RPMI8226 (cell line): ENCODE measurements around the gene PRDM15.

Experiments
- DNase-seq: peaks from one replicate; pipeline ENCODE4 v3.0.0-alpha.2; 2015

Gene PRDM15

DNA sequence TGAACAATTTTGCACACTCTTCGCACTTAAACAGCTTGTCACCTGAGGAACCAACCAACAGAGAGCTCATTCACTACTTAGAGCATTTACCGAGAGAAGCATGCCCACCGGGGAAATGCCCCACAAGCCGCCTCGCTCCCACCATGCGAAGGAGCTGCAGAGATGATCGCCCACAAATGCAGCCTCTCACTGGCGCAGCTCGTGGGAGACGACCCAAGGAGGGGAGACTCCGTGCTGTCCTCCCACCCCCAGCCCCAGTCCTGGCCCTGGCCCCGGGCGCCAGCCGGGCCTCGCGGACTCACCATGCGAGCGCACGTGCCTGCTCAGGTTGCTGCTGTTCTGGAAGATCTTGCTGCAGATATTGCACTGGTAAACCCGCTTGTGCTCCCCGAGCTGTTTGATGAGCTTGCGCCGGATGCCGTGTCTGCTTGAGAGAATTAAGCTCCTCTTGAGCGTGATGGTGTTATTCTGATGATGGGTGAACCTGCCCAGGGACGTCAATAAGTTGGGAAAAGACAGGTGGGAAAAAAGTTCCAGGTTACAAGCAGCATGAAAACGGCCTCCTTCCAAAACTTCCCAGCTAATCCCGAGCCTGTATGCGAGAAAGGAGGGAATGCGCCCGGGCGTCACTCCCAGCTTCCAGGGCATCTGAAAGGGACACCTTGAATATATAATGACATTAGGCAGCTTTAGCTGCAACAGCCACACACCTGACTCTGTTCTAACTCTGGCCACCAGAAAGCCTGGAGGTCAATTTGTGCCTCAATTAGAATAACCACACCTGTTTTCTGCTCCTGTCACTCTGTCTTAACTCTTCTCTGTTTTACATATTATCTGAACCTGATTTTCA is 42.8 kb downstream of the PRDM15 start:
- no peak for DNase-seq

DNA sequence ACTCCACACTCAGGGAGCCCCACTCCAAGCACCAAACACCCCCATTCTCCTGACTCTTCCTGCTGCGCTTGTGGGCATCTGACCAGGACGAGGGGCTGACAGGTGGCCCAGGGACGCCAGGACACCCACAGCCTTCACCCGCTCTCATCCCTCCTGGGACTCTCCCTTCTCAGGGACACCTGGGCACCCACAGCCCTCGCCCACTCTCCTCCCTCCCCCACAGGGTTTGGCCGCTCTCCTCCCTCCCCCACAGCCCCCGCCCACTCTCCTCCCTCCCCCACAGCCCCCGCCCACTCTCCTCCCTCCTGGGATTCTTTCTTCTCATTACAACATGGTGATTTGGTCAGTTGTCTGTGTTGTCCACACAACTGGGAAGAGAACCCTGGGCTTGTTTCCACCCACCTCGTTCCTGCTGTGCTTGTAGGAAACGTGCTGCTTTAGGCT is 43.4 kb downstream of the PRDM15 start:
- DNase-seq = no peak

DNA sequence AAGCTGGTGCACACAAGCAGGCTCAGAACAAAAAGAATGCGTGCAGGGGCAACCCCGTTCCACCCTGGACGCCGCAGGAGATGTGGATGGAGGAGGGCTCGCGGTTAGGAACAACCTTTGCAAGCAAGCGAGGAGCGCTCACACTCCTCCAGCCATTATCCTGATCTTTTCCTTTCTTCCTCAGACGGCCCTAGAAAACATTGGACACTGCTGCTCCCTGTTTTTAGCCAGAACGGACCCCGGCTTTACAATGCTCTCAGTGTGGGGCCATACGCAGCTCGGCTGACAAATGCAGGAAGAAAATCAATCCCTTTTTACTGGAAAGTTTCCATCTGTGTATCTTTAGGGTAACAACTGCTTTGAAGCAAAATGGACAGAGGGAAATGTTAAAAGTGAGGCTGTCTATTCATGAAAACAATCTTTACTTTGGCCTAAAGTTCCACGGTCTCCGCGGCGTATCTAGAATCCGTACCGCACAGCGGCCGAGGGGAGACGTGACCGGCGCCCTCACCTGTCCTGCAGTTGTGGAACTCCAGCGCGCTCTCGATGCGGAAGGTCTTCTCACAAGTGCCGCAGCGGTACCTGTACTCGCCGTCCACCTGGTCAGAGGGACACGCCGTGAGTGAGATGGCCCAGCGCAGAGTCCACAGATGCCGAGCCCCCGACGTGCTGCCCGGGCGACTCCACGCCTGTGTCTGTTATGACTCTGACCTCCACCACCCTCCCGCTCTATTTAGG is 44.0 kb downstream of the PRDM15 start:
- DNase-seq = no peak

DNA sequence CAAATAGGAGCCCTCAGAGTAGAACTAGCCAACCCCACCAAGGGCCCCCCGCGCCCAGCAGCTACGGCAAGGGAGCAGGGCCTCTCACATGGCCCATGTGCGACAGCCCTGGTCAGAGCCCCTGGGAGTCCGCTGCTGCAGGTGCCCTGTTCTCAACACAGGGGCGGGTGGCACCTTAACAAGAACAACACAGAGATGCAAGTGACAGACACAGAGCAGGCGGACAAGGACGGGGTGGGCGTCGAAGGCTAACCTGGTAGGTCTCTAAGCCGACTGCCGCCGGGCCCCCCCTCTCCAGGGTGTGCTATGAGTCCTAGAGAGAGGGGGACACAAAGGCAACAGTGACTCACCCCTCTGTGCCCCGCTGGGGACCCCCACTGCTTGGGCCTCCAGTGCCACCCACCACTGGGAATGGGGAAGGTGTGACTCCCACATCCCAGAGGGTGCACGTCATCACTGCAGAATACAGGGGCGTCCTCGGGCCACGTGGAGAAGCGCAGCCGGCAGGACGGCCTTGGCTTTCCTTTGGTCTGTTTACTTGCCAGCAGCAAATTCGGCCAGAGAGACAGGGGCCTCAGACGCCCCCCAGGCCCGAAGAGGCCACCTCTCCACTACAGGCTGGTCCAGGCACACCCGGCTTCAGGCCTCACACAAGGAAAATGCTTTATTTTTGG is 44.8 kb downstream of the PRDM15 start:
- no peak for DNase-seq

DNA sequence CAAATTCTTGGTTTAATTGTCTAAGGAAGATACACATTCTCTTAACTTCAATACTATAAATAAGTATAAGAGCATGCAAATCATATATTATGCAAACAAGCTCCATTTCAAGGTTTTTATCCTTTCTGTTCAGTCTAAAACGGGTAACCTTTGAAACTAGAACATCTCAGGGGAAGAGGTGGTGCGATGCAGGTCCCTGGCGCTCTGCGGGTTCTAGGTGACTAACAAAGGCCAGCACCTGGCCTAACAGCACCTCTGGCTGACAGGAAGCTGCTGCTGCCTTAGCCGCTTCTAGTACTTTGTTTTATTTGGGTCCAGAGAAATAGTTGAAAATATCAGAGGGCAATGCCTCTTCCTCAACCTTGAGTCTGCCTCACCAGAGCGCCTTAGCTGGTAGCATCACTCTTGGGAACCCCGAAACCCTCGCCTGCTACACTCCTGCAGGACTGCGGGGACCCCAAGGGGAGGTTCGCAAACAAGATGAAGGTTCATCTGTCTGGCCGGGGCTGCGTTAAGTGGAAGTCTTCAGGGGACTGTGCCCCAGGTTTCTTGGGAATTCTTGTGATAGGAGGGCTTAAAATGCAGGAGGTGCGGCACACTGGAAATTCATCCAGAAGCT is 45.5 kb downstream of the PRDM15 start:
- no peak for DNase-seq

DNA sequence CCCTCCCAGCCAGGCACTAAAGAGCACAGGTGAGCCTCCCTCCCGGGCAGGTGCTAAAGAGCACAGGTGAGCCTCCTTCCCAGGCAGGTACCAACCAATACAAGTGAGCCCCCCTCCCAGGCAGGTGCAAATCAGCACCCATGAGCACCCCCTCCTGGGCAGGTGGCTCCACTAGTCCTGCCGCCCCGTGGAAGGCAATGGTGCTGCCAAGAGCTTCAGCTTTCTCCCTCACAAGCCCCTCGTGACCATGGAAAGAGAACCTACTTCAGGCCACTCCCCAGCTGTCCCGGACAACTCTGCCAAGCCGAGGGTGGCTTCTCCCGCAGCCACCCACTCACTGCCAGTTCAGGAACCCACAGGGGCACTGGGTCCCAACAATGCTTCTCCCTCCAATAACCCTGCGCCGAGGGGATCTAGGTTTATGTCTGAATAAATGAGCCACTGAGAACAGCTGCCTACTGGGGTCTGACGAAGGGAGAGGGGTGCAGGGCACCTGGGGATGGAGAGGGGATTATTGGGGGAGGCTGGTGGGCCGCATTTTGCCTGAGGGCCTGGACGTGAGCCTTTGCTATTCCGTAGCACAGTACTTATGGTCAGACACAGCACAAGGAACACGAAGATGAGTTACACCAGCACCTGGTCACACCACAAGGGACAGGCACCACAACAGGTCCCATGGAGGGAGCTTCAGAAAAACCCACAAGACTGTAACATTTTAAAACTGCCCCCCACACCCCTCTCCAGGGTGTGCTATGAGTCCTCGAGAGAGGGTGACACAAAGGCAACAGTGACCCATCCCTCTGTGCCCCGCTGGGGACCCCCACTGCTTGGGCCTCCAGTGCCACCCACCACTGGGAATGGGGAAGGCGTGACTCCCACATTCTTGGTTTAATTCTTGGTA is 46.3 kb downstream of the PRDM15 start:
- DNase-seq = no peak

DNA sequence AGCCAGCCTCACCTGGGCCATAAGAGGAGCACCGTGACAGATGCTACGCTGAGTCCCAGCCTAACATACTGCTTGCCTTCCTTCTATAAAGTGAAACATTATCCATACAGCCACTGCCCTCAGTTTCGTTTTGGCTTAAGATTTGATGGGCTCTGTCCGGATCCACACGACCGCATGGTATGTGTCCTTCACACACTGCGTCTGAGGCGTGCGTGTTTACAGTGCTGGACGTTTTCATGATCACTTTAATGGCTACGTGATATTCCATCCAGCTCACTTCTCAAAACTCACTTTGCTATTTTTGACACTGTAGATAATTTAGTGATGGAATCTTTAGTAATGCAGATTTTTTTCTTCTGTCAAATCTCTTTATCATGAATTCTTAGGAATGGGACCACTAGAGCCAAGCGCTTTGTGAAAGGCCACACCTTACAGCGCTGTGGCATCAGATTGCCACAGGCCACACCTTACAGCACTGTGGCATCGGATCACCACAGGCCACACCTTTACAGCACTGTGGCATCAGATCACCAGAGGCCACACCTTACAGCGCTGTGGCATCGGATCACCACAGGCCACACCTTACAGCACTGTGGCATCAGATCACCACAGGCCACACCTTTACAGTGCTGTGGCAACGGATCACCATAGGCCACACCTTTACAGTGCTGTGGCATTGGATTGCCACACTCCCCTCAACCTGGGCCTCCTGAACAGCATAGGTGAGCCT is 47.1 kb downstream of the PRDM15 start:
- no peak for DNase-seq

DNA sequence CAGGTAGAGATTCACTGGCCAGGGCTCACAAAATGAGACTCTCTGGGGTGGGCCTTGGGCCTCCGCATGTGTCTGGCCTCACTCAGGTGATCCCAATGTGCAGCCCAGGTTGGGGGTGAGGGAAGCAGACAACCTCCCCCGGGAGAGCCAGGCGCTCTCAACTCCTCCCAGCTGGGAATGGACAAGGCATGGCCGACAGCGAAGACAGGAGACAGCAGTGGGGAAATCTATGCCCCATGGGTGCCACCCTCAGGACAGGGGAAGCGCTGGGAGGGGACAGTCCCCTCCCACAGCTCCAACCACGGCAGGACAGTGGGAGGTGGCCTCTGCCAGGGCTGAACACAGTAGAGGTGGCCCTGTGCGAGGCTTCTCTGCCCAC is 47.7 kb downstream of the PRDM15 start:
- DNase-seq = no peak

DNA sequence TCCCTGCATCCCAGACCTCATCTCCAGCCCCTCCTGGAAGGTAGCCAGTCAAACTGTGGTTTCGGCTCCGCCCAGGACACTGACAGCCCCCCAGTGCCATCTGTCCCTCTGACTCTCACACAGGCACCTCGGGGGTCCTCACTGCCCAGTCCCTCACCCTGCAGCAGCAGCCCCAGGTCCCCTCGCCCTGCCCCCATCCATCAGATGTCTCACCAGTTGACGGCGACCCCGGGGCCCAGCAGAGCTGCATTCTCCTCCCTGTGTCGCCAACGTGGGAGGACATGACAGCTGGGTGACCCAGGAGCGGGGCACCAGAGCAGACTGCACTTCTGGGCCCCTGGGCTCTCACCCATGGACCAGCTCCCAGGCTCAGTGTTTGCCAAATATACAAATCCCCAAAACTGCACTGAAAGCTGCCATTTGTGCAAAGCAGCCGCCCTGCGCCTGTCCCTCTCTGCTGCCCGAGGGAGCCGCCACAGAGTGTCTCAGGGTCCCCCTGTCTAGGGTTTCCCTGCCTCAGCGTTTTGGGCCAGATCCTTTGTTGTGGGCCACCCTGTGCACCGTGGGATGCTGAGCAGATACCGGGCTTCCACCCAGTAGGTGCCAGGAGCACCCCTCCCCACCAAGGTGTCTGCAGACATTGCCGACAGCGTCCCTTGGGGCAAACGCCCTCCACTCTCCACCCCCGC is 48.2 kb downstream of the PRDM15 start:
- no peak for DNase-seq

DNA sequence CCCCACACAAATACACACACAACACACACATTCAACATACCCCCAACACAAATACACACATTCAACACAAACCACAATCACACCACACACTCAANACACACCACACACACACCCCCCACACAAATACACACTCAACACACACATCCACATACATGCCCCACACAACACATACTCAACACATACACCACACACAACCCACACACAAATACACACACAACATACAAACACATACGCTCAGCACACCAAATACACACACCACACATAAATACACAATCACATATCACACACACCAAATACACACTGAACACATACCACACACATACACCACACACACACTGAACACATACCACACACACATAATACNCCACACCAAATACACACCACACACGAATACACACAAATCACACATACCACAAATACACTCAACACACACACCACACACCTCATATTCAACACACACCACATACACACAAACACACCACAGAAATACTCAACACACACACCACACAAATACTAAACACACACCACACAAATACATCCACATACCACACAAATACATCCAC is 48.9 kb downstream of the PRDM15 start:
- DNase-seq = no peak

DNA sequence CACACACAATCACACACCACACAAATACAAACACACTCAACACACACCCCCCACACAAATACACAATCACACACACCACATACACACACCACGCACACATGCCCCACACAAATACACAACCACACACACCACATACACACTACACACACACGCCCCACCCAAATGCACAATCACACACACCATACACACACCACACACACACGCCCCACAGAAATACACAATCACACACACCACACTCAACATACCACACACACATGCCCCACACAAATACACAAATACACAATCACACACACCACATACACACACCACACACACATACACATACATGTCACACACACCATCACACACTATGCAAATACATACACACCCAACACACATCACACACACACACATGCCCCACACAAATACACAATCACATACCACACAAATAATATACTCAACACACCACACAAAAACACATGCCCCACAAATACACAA is 50.2 kb downstream of the PRDM15 start:
- DNase-seq = no peak

DNA sequence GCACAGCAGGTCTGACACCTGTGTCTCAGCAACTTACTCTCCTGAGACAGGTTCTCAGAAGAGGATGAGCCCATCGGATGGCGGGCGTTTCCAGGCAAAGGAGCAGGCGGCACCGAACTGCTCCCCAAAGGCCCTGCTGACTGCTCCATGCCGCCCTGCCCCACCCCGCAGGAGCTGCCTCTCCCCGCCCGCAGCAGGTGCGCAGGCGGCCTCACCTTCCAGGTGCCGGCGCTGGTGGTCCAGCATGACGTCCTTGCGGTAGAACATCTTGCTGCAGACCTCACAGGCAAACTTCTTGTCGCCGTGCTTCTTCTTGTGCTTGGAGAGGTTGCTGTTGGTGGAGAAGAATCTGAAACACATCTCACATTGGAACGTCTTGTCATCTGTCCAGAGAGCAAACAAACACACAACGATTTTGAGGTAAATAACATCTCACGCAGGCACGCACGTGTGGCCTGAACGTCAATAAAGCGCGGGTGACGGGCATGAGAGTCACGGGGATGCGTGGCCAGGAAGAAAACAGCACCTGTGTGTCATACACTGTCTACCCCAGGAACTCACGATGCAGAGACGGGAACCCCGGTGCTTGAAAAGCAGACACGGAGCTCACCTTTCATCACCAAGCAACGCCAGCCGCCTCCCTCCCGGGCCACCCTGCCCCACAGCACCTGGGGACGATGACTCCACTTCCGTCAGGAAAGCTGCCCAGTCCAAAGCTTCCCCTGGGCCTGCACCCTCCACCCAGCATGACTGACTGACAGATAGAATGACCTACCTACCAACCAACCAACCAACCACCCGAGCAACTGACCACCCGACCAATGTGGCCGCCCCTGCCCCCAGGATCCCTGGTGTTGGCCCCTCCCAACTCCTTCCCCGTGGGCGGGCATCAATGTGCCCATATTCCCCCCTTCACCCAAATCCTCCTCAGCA is 50.9 kb downstream of the PRDM15 start:
- no peak for DNase-seq

DNA sequence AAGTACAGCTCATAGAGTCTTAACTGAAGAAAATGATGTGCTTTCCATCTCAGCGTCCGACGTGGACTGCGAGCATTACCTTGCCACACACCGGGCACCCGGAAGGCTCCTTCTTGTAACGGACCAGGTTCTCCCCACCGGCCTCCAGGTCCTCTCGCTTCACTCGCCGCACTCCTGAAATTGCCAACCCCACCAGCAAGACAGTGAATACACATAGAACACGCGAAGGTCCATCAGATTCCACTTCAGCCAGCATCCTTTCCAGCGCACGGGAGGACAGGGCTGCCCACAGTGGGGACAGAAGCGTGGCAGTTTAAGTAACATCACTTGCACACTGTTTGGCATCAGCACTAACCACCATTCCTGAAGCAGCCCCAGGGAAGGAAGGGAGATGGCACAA is 53.3 kb downstream of the PRDM15 start:
- no peak for DNase-seq

DNA sequence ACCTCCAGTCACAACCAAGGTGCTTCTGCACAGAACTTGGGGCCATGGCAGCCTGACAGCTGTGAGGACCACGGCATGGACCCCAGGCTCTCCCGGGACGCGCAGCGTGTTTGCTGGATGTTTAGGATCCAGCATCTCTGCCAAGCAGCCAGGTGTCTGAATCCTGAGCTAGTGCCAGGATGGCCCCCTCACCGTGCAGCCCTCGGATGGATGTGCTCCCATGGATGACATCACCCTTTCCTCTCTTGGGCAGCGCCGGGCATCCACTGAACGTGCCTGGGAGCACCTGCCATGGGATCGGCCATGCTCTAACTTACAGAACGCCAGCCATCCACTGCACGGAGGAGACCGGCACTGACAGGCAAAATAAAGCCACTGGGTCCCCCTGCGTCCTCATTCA is 53.9 kb downstream of the PRDM15 start:
- no peak for DNase-seq

DNA sequence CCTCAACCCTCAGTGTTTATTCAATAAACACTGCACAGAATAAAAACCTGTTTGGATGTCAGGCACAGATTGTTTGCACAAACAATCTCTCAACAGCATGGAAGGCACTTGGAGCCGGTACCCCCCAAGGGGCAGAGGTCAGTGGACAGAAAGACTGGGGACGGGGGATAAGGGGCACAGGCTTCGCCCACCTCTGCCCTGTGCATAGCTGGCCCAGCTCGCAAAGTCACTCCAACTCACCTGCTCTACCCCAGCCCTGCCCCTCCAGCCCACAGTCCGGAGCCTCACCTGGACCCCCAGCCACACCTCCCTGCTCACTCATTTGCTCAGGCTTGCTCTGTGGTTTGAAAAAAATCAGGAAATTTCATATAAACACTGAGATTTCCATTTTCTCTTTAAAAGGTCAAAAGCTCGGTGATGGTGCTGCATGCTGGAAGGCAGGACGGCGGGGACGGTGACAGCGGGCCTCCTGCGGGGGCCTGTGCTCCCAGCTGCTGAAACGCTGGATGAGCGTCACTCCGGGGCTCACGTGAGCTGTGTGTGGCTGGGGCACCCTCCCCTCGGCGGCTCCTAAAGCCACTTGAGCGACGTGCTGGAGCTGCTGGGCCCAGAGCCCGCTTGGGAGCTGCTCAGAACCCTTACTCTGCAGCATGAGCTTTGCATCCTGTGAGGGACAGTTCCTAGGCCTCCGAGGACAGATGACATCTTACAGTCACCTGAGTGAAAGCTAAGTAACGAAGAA is 54.5 kb downstream of the PRDM15 start:
- DNase-seq = no peak

DNA sequence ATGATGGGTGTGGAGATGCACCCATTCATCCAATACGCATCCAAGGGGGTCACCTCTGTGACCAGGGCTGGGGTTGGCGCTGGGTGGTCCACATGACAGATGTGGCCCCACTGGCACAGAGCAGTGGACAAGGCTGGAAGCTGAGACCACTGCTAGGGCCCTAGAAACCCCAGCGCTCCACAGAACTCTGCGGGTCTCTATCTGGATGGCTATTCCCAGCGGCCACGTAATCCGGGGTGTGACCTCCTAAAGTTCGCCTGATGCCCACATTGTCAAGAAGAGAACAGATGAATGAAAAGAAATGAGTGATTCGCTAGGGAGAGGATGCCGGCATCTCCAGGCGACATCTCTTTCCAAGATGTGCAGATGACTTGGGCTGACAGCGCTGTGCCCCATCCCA is 55.2 kb downstream of the PRDM15 start:
- DNase-seq = no peak

DNA sequence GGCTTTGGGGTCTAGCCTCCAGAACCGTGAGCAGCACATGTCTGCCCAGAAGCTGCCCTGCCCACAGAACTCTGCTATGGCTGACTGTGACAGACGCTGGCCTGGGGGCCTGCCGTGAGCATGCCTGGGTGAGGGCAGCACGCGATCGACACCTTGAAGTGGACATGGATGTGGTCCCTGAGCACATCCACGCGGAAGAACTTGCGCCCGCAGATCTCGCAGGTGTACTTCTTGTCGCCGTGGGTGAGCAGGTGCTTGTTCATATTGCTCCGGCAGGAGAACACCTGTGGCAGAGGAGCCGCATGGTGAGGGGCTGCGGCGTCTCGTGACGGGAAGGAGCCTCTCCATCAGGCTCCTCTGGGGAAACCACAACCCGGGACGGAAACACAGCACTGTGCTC is 56.0 kb downstream of the PRDM15 start:
- DNase-seq = no peak

DNA sequence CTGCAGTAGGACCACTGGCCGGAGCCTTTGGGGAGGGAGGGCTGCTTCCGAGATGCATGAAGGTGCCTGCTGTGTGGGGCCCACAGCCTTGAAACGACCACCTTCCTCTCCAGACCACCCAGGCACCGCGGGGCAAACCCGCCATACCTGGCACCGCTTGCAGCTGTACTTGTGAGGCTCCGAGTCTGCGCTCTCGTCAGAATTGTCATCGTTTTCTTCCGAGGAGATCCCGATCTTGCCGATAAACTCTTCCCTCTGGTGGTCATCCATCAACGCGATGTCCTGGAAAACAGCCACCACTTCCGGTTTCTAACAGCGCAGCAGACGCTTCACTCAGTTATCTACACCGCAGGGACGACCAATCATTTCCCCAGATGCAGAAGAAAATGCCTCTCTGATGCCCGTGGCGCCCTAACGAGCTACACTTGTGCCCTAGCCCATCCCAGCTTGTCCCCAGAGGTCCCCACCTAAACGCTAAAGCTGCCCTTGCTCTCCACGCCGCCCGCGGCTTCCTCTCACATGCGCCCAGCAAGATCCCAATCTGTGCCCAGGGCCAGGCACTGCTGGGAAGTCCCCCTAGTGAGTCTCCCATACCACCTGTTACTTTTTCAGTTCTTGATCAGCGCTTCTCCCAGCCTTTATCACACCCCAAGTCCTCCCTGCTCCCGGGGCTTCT is 57.2 kb downstream of the PRDM15 start:
- no peak for DNase-seq
